Motor neuron (in vitro differentiated cells): Measurements from ENCODE around the gene ECEL1. TPM values are rescaled to one million over a fixed set of nuclear protein-coding genes. Genes with fewer than 3 reads are reported as not detected.
"Not testable (repeated sequence)": the region's sequence is repeated elsewhere in the genome, so short reads cannot be mapped to it uniquely, and the experiment has no call there.

Experiments used
- ATAC-seq, 8 experiments: fragments of 200-7000 bp; cut with Tn5 transposase; replicated peaks in 6 of 8; 2 replicates each; pipeline ENCODE4 v1.8.0; 2021; ENCODE audit warnings: mild to moderate bottlenecking in 8 of 8, moderate library complexity in 8 of 8
- H3K27ac ChIP-seq, 2 donors: fragments of 250-450 bp; sonication (Bioruptor Pico); 2 replicates each; pipeline ENCODE4 v1.9.0; 2021; ENCODE audit warnings: antibody characterized with exemption in 2 of 2, mild to moderate bottlenecking in 2 of 2, moderate library complexity in 1 of 2
- H3K4me1 ChIP-seq, 2 donors: fragments of 250-450 bp; sonication (Bioruptor Pico); replicated peaks in 1 of 2; 2 replicates each; pipeline ENCODE4 v1.6.1; 2021; ENCODE audit warnings: antibody characterized with exemption in 2 of 2, mild to moderate bottlenecking in 2 of 2, moderate library complexity in 1 of 2
- H3K4me3 ChIP-seq, 5 donors: fragments of 250-450 bp; sonication (Bioruptor Pico); 2 replicates each; pipeline ENCODE4 v1.9.0; 2021; ENCODE audit warnings: antibody characterized with exemption in 5 of 5, mild to moderate bottlenecking in 5 of 5, moderate library complexity in 4 of 5
- WGBS, 10 experiments: fragments of 450-650 bp; shearing (Covaris generic); methylation state at CpG; one replicate each; pipeline ENCODE4 v1.0.0; 2022; 5-methylcytosine and 5-hydroxymethylcytosine counted together
- in situ Hi-C, 9 experiments: fragments of 400-800 bp; cut with MboI; loops; one replicate each; pipeline ENCODE4 v1.15.0; 2021; ENCODE audit warnings: low sequenced_read_pairs in 9 of 9, low pct_unique_long_range_greater_than_20kb in 2 of 9; ENCODE audit not compliant: unreplicated experiment in 9 of 9
- total RNA-seq, 8 experiments: library from RNA; unstranded; fragments of 300-600 nt; gene quantifications; 2 replicates each; pipeline versions ENCODE4 v1.2.3 to v1.2.4, GENCODE V29; 2022

Gene ECEL1
- total RNA-seq, 8 experiments from 2014 or later, result 0.13 to 83.3 (median 30.6) TPM; not detected in 1

GRCh38 chr2:232458661-232459418 is 28.8 kb downstream of the ECEL1 start:
- no peak for ATAC-seq
- WGBS, 10 experiments, result 70 to 93% (median 75%) methylated on average over 2 to 10 of the region's 56 CpGs; no CpG with 5 or more reads in 6 of the 10 experiments
- Histone ChIP-seq H3K4me1 (no peaks in the 10 kb centered on the region), H3K4me3 (no peak overlapping the region), H3K27ac (no peak overlapping the region)
- in situ Hi-C loops, result loop anchor here in 1 of 9 experiments (10.0 kb wide), 1 partner anchor 66 kb away; the partner anchor contains the start of genes CHRND and PRSS56

DNA sequence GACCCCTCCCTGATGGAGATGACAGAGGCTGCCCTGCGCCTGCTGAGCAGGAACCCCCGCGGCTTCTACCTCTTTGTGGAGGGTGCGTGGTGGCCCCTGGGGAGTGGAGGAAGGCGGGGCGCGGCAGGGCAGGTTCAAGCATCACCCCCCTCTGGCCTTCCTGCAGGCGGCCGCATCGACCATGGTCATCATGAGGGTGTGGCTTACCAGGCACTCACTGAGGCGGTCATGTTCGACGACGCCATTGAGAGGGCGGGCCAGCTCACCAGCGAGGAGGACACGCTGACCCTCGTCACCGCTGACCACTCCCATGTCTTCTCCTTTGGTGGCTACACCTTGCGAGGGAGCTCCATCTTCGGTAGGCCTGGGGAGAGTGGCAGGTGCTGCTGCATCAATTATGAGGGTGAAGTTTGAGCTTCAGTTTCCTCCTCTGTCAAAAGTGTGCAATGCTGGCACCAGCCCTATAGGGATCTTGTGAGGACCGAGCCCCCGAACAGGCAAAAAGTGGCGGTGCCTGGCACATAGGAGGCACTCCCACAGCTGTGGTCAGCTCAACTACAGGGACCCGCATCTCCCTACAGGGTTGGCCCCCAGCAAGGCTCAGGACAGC is 29.5 kb downstream of the ECEL1 start:
- in situ Hi-C loops, result loop anchor here in 1 of 9 experiments (10.0 kb wide), 1 partner anchor 67 kb away; the partner anchor contains the start of genes CHRND and PRSS56
- no peak for ATAC-seq
- Histone ChIP-seq H3K27ac (no peak overlapping the region), H3K4me1 (no peaks in the 10 kb centered on the region), H3K4me3 (no peak overlapping the region)
- WGBS, 10 experiments, result 40 to 88% (median 78%) methylated on average over 1 to 8 of the region's 25 CpGs; no CpG with 5 or more reads in 4 of the 10 experiments

DNA sequence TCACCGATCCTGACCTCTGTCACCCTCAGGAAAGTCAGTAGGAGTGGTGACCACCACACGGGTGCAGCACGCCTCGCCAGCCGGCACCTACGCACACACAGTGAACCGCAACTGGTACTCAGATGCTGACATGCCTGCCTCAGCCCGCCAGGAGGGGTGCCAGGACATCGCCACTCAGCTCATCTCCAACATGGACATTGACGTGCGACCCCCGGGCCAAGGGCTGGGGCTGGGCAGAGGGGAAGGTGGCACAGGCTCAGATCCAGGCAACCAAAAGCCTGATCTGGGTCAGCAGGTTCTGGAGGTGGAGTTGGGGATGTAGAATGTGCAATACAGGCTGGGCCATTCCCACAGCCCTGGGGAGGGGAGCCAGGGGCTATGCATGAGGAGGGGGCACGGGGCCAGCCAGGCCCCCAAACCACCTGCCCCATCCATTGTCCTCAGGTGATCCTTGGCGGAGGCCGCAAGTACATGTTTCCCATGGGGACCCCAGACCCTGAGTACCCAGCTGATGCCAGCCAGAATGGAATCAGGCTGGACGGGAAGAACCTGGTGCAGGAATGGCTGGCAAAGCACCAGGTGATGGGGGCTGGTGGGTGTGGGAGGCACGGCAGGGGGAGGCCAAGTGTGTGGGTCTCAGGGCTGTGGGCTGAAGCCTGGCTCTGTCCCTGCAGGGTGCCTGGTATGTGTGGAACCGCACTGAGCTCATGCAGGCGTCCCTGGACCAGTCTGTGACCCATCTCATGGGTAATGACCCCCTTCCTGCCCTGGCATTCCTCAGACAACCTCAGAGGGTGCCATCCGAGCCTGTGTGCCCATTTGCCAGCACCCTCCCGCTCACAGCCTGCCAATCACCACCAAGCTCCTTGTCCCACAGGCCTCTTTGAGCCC is 30.3 kb downstream of the ECEL1 start:
- no peak overlapping the region for H3K4me3 ChIP-seq
- 0 to 100% (median 73%) methylated on average over 1 to 6 of the region's 21 CpGs; no CpG with 5 or more reads in 4 of the 10 experiments for WGBS, 10 experiments
- in situ Hi-C loops, result loop anchor here in 1 of 9 experiments (10.0 kb wide), 1 partner anchor 67 kb away; the partner anchor contains the start of genes CHRND and PRSS56
- no peak for ATAC-seq
- no peak overlapping the region for H3K27ac ChIP-seq
- H3K4me1 ChIP-seq, result no peaks in the 10 kb centered on the region

DNA sequence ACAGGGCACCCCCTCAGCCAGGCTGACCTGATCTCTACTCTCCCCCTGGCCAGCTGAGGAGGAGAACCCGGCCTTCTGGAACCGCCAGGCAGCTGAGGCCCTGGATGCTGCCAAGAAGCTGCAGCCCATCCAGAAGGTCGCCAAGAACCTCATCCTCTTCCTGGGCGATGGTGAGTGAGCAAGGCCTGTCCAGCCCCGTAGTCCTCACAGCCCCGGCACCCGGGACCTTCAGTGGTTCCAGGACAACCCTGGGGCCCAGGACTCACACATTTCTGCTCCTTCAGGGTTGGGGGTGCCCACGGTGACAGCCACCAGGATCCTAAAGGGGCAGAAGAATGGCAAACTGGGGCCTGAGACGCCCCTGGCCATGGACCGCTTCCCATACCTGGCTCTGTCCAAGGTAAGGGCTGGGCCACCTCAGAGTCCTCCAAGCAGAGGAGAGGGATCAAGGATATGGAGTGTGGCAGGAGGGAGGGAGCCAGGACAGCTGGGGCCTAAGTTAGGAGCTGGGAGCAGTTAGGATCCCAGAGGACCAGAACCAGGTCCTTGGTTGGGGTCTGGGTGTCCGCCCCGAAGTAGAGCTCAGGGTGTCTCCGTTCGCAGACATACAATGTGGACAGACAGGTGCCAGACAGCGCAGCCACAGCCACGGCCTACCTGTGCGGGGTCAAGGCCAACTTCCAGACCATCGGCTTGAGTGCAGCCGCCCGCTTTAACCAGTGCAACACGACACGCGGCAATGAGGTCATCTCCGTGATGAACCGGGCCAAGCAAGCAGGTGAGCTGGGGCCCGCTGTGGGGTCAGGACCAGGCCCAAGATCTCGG is 31.1 kb downstream of the ECEL1 start:
- Histone ChIP-seq H3K4me1 (no peaks in the 10 kb centered on the region), H3K4me3 (no peak overlapping the region), H3K27ac (no peak overlapping the region)
- 40 to 100% (median 90%) methylated on average over 1 to 8 of the region's 27 CpGs; no CpG with 5 or more reads in 3 of the 10 experiments for WGBS, 10 experiments
- ATAC-seq, result no peak
- in situ Hi-C loops, result loop anchor here in 1 of 9 experiments (10.0 kb wide), 1 partner anchor 68 kb away; the partner anchor contains the start of genes CHRND and PRSS56

- Histone ChIP-seq H3K4me1 (no peaks in the 10 kb centered on the region), H3K4me3 (no peak within 1 kb of the TSS), H3K27ac (no peak within 1 kb of the TSS)
- in situ Hi-C loops, result loop anchor here in 1 of 9 experiments (10.0 kb wide), 1 partner anchor 69 kb away; the partner anchor contains the start of genes CHRND and PRSS56
- no peak for ATAC-seq
- 75 to 100% (median 80%) methylated on average over 1 to 8 of the region's 14 CpGs; no CpG with 5 or more reads in 3 of the 10 experiments for WGBS, 10 experiments
Observed at GRCh38 chr2:232455426-232456255, 32.0 kb downstream of the ECEL1 start, which contains the start of gene ALPI. Gene ALPI (plus strand): TSS chr2:232456153. CDS start chr2:232456200, 47 bp downstream.

DNA sequence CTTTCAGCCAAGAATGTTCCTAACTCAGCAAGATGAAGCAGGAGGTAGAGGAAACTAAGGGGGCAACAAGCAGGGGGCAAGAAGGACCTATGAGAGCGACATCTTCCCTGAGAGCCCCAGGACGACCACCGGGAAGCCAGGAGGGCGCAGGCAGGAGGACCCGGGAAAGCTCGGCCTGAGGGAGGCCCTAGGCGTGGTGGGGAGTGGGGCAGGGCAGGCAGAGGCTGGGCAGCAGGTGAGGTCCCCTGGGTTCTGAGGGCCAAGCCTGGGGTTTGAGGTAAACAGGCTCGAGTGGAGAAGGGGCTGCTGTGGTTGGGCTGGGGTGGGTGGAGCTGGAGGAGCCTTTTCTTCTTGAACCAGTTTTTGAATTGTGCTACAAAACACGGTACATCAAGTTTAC is 33.0 kb downstream of the ECEL1 start:
- no peak for ATAC-seq
- WGBS, 10 experiments, result 33 to 100% (median 52%) methylated on average over 1 to 4 of the region's 9 CpGs; no CpG with 5 or more reads in 6 of the 10 experiments
- in situ Hi-C loops, result loop anchor here in 1 of 9 experiments (10.0 kb wide), 1 partner anchor 70 kb away; the partner anchor contains the start of genes CHRND and PRSS56
- Histone ChIP-seq H3K4me1 (no peaks in the 10 kb centered on the region), H3K4me3 (no peak overlapping the region), H3K27ac (no peak overlapping the region)

DNA sequence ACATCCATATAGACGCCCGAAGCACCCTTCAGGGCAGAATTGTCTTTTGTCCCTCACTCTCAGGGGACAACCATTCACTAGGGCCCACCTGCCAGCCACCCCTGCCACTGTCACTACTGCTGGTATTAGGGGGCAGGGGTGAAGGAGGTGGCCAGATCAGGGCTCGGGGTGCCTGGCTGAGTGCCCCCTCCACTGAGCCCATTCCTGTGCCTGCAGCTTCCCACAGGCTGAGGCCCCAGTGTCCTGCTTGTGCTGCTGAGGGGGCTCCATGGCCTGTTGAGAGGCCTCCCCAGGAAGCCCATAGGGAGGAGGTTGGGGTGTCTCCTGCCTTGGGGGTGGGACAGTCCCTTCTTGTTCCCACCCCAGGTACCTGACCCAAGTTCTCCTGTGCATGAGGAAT is 36.0 kb downstream of the ECEL1 start:
- in situ Hi-C loops, result loop anchor here in 1 of 9 experiments (10.0 kb wide), 1 partner anchor 73 kb away; the partner anchor contains the start of genes CHRND and PRSS56
- 0 to 100% (median 73%) methylated on average over 1 to 2 of the region's 3 CpGs; no CpG with 5 or more reads in 4 of the 10 experiments for WGBS, 10 experiments

GRCh38 chr2:232449964-232450363 is 37.7 kb downstream of the ECEL1 start:
- Histone ChIP-seq H3K4me1 (peaks cover 18 to 21% of the 10 kb centered on the region in 2 donors), H3K4me3 (no peak overlapping the region), H3K27ac (no peak overlapping the region)
- WGBS, 10 experiments, result 33 to 90% (median 60%) methylated on average over 1 to 7 of the region's 12 CpGs; no CpG with 5 or more reads in 5 of the 10 experiments
- peak in 1 of 8 experiments; percentile 44 for ATAC-seq
- in situ Hi-C loops, result loop anchor here in 5 of 9 experiments (10.0 to 25.0 kb wide), 2 partner anchors 75 to 538 kb away; partner anchors contain the start of genes CHRND (in 1 of the 5) and PRSS56 (in 1 of the 5)

More for the DNA sequence above, 36.0 kb downstream of the ECEL1 start:
- not testable (repeated sequence) for ATAC-seq, H3K27ac ChIP-seq, H3K4me3 ChIP-seq
- peaks cover 14 to 17% of the 10 kb centered on the region in 2 donors for H3K4me1 ChIP-seq

GRCh38 chr2:232448304-232448690 is 39.3 kb downstream of the ECEL1 start:
- WGBS, 10 experiments, result 100% methylated on average over 1 of the region's 10 CpGs; no CpG with 5 or more reads in 9 of the 10 experiments
- H3K27ac ChIP-seq, result peak overlapping the region; percentile 56 to 71
- in situ Hi-C loops, result loop anchor here in 5 of 9 experiments (25.0 kb wide), 1 partner anchor 536 kb away; no protein-coding TSS in a partner anchor

DNA sequence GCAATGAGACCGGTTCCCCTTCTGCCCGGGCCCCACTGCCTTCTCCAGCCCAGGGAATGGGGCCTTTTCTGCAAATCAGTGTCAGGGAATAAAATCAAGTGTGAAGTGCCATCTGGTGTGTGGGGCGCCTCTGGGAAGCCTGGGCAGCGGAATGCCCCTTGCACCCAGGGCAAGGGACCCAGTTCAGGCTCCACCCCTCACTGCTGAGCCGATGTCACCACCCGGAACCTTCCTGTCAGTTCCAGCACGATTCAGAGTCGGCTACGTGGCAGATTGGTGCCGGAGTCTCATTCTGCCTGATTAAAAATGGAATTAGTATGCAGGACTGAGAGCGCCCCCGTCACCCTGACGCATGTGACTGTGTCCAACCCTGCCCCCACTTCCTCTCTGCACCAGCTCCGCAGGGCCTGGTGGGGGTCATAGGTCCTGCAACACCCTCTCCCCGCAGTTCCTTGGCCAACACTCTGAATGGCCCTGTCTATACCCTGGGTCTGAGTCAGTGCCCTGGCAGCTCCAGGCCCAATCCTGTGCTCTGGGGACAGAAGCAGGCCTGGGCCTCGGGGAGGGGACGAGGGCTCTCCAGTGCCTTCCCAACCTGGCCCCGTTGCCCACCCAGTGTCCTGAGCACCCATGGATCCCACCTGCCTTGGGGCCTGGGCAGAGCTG is 39.9 kb downstream of the ECEL1 start:
- Histone ChIP-seq H3K4me3 (no peak overlapping the region), H3K27ac (peak overlapping the region; percentile 56 to 71), H3K4me1 (peaks cover 20 to 26% of the 10 kb centered on the region in 2 donors)
- ATAC-seq, result peak in 5 of 8 experiments; percentile 69 to 80 (median 74)
- in situ Hi-C loops, result loop anchor here in 5 of 9 experiments (25.0 kb wide), 1 partner anchor 535 kb away; no protein-coding TSS in a partner anchor
- 40 to 100% (median 72%) methylated on average over 1 to 11 of the region's 18 CpGs; no CpG with 5 or more reads in 3 of the 10 experiments for WGBS, 10 experiments

More at GRCh38 chr2:232448304-232448690, 39.3 kb downstream of the ECEL1 start:
- H3K4me1 ChIP-seq, result peaks cover 20 to 26% of the 10 kb centered on the region in 2 donors
- ATAC-seq, result peak in 5 of 8 experiments; percentile 1 to 42 (median 26)
- no peak overlapping the region for H3K4me3 ChIP-seq
